T-helper 1 cell treated with Interleukin-12 subunit alpha and Interleukin-12 subunit beta and Interleukin-4 antibody, amounts not matched to agents 30 μg/mL and 1 μg/mL, for 36 hours (primary cell): ENCODE data around the gene RUNX3.
"Not testable (repeated sequence)": the region's sequence is repeated elsewhere in the genome, so short reads cannot be mapped to it uniquely, and the experiment has no call there.

ENCODE experiments used
- H3K27ac Mint-ChIP-seq: one replicate; pipeline ENCODE4 v1.8.0; 2021; ENCODE audit warnings: mild to moderate bottlenecking, mixed read lengths
- H3K27me3 Mint-ChIP-seq: one replicate; pipeline ENCODE4 v1.8.0; 2021; ENCODE audit warnings: low read depth, mixed read lengths
- H3K36me3 Mint-ChIP-seq: one replicate; pipeline ENCODE4 v1.8.0; 2021; ENCODE audit warnings: low read depth, mixed read lengths
- H3K4me1 Mint-ChIP-seq: one replicate; pipeline ENCODE4 v1.8.0; 2021; ENCODE audit warnings: low read depth, mixed read lengths
- H3K4me3 Mint-ChIP-seq: one replicate; pipeline ENCODE4 v1.8.0; 2021; ENCODE audit warnings: mild to moderate bottlenecking, moderate library complexity, mixed read lengths
- H3K9me3 Mint-ChIP-seq: one replicate; pipeline ENCODE4 v1.8.0; 2021; ENCODE audit warnings: mixed read lengths

The RUNX3 gene

DNA sequence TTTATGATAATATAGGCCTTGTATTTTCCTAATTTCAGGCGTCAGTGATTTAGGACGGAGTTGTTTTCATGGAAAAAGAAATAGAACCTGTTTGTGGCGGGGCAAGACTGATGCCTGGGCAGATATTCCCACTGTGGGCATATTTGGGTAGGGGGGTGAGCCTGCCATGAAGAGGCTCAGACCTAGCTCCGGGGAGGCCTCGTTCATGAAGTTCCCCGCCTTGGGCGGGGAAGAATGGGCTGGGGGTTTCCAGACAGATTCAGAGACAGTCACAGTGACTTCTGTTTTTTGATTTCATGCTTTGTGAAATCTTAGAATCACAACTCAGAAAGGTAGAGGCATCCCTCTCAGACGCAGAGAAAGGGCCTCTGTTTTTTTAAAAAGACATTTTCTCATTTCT lies 36.1 kb downstream of the RUNX3 start:
- Mint-ChIP-seq H3K9me3 (peaks cover 20% of the 10 kb centered on the region), H3K27ac (no peak overlapping the region), H3K36me3 (peaks cover 12% of the 10 kb centered on the region), H3K4me1 (peaks cover 6% of the 10 kb centered on the region), H3K27me3 (no peaks in the 10 kb centered on the region), H3K4me3 (no peak overlapping the region)

GRCh38 chr1:24893431-24893830 lies 36.6 kb downstream of the RUNX3 start:
- Mint-ChIP-seq H3K4me1 (peaks cover 3% of the 10 kb centered on the region), H3K36me3 (peaks cover 12% of the 10 kb centered on the region), H3K9me3 (peaks cover 20% of the 10 kb centered on the region)

GRCh38 chr1:24892188-24893153 lies 37.6 kb downstream of the RUNX3 start:
- no peak overlapping the region for H3K27ac Mint-ChIP-seq
- peaks cover 3% of the 10 kb centered on the region for H3K27me3 Mint-ChIP-seq
- no peak overlapping the region for H3K4me3 Mint-ChIP-seq
- H3K4me1 Mint-ChIP-seq = no peaks in the 10 kb centered on the region
- H3K36me3 Mint-ChIP-seq = peaks cover 12% of the 10 kb centered on the region
- peaks cover 20% of the 10 kb centered on the region for H3K9me3 Mint-ChIP-seq

More at GRCh38 chr1:24893431-24893830, 36.6 kb downstream of the RUNX3 start:
- Mint-ChIP-seq H3K27me3 (no peaks in the 10 kb centered on the region), H3K27ac (no peak overlapping the region), H3K4me3 (no peak overlapping the region)

GRCh38 chr1:24891367-24891766 lies 38.7 kb downstream of the RUNX3 start:
- peaks cover 14% of the 10 kb centered on the region for H3K36me3 Mint-ChIP-seq

GRCh38 chr1:24890887-24891286 lies 39.2 kb downstream of the RUNX3 start:
- no peak overlapping the region for H3K4me3 Mint-ChIP-seq
- peaks cover 3% of the 10 kb centered on the region for H3K27me3 Mint-ChIP-seq
- peaks cover 20% of the 10 kb centered on the region for H3K9me3 Mint-ChIP-seq
- H3K36me3 Mint-ChIP-seq = peaks cover 14% of the 10 kb centered on the region
- H3K4me1 Mint-ChIP-seq = no peaks in the 10 kb centered on the region
- H3K27ac Mint-ChIP-seq = no peak overlapping the region

More at GRCh38 chr1:24891367-24891766, 38.7 kb downstream of the RUNX3 start:
- not testable (repeated sequence) for H3K27ac Mint-ChIP-seq, H3K27me3 Mint-ChIP-seq, H3K4me3 Mint-ChIP-seq, H3K4me1 Mint-ChIP-seq
- H3K9me3 Mint-ChIP-seq = peaks cover 20% of the 10 kb centered on the region

DNA sequence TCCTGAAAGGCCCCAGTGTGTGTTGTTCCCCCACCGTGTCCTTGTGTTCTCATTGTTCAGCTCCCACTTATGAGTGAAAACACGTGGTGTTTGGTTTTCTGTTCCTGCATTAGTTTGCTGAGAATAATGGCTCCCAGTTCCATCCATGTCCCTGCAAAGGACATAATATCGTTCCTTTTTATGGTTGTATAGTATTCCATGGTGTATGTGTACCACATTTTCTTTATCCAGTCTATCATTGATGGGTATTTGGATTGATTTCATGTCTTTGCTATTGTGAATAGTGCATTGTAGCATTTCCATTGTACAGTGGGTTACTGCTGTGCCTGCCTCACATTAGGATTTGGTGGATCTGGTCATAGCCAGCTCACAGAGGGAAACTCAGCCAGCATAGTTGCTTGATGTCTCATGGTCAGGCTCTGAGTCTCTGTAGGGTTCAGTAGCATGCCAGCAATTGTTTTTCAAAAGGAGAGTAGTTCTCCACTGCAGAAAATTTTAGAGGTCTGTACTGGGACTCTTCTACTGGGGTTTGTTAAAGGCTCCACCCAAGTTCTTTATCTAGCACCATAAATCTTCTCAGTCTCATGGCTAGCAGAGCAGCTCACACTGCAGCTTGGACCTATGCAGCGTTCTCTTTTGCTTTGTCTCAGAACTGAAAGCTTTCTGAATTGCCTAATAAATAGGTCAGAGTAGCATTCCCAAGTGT lies 41.0 kb downstream of the RUNX3 start:
- H3K27ac Mint-ChIP-seq = no peak overlapping the region

GRCh38 chr1:24888061-24888970 lies 41.8 kb downstream of the RUNX3 start:
- peaks cover 27% of the 10 kb centered on the region for H3K27me3 Mint-ChIP-seq
- no peak overlapping the region for H3K4me3 Mint-ChIP-seq
- no peak overlapping the region for H3K27ac Mint-ChIP-seq
- peaks cover 34% of the 10 kb centered on the region for H3K9me3 Mint-ChIP-seq
- peaks cover 16% of the 10 kb centered on the region for H3K36me3 Mint-ChIP-seq
- H3K4me1 Mint-ChIP-seq = no peaks in the 10 kb centered on the region

More for the DNA sequence above, 41.0 kb downstream of the RUNX3 start:
- Mint-ChIP-seq H3K27me3 (peaks cover 19% of the 10 kb centered on the region), H3K36me3 (peaks cover 19% of the 10 kb centered on the region), H3K9me3 (peaks cover 27% of the 10 kb centered on the region), H3K4me3 (no peak overlapping the region), H3K4me1 (no peaks in the 10 kb centered on the region)

GRCh38 chr1:24886241-24886640 lies 43.8 kb downstream of the RUNX3 start:
- H3K4me1 Mint-ChIP-seq = no peaks in the 10 kb centered on the region
- H3K27me3 Mint-ChIP-seq = peaks cover 44% of the 10 kb centered on the region
- no peak overlapping the region for H3K27ac Mint-ChIP-seq
- H3K36me3 Mint-ChIP-seq = peaks cover 6% of the 10 kb centered on the region
- no peak overlapping the region for H3K4me3 Mint-ChIP-seq
- peaks cover 24% of the 10 kb centered on the region for H3K9me3 Mint-ChIP-seq

GRCh38 chr1:24884751-24885150 lies 45.3 kb downstream of the RUNX3 start:
- Mint-ChIP-seq H3K27ac (no peak overlapping the region), H3K4me3 (no peak overlapping the region), H3K9me3 (peaks cover 19% of the 10 kb centered on the region), H3K36me3 (peaks cover 6% of the 10 kb centered on the region), H3K27me3 (peaks cover 59% of the 10 kb centered on the region), H3K4me1 (no peaks in the 10 kb centered on the region)

DNA sequence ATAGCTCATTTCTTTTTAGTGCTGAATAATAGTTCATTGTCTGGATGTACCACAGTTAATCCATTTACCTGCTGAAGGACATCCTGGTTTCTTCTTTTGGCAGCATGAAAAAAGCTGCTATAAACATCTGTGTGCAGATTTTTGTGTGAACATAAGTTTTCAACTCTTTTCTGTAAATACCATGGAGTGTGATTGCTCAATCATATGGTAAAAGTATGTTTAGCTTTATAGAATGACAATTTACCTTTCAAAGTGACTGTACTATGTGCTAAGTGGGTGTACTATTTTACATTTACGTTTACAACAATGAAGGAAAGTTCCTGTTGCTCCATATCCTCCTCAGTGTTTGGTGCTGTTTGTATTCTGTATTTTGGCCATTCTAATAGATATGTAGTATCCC lies 49.0 kb downstream of the RUNX3 start:
- Mint-ChIP-seq H3K4me1 (no peaks in the 10 kb centered on the region), H3K27ac (no peak overlapping the region), H3K36me3 (peaks cover 4% of the 10 kb centered on the region), H3K4me3 (no peak overlapping the region), H3K9me3 (peaks cover 19% of the 10 kb centered on the region), H3K27me3 (peaks cover 75% of the 10 kb centered on the region)

DNA sequence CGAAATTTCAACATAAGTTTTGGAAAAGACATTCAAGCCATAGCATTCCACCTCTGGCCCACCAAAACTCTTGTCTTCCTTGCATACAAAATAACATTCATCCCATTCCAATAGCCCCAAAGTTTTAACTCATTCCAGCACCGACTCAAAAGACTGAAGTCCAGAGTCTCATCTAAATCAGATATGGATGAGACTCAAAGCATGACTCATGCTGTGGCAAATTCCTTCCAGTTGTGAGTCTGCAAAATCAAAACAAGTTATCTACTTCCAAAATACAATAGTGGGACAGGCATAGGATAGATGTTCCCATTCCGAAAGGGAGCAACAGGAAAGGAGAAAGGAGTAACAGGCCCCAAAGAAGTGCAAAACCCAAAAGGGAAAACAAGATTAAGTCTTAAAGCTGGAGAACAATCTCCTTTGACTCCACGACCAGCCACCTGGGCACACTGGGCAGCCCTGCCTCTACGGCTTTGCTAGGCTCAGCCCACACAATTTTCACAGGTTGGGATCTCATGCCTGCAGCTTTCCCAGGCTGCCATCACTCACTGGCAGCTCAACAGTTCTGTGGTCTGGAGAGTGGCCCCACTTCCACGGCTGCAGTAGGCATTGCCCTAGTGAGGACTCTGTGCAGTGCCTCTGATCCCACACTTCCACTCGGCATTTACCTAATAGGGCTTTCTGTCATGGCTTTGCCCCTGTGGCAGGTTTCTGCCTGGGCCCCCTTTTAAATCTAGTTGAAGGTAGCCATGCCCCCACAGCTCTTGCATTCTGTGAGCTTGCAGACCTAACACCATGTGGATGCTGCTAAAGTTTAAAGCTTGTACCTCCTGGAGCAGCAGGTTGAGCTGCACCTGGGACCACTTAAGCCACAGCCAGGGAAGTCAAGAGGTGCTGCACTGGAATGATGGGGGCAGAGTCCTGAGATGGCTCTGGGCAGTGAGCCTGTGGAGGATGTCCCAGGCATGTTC lies 51.0 kb downstream of the RUNX3 start:
- Mint-ChIP-seq H3K27me3 (peaks cover 58% of the 10 kb centered on the region), H3K9me3 (peaks cover 11% of the 10 kb centered on the region), H3K36me3 (no peaks in the 10 kb centered on the region), H3K4me3 (no peak overlapping the region), H3K4me1 (no peaks in the 10 kb centered on the region), H3K27ac (no peak overlapping the region)

DNA sequence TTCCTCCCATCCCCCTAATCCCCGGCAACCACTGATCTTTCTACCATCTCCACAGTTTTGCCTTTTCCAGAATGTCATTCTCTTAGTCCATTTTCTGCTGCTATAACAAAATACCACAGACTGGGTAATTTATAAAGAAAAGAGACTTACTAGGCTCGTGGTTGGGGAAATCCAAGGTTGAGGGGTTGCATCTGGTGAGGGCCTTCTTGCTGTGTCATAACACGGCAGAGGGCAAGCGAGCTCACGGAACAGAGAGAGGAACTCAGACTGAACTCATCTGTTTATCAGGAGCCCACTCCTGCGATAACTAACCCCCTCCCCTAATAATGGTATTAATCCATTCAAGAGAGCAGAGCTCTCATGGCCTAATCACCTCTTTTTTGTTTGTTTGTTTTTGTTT lies 52.0 kb downstream of the RUNX3 start:
- H3K36me3 Mint-ChIP-seq = no peaks in the 10 kb centered on the region
- H3K9me3 Mint-ChIP-seq = peaks cover under 1% of the 10 kb centered on the region
- H3K27ac Mint-ChIP-seq = no peak overlapping the region
- H3K4me3 Mint-ChIP-seq = no peak overlapping the region
- peaks cover 48% of the 10 kb centered on the region for H3K27me3 Mint-ChIP-seq
- H3K4me1 Mint-ChIP-seq = no peaks in the 10 kb centered on the region

DNA sequence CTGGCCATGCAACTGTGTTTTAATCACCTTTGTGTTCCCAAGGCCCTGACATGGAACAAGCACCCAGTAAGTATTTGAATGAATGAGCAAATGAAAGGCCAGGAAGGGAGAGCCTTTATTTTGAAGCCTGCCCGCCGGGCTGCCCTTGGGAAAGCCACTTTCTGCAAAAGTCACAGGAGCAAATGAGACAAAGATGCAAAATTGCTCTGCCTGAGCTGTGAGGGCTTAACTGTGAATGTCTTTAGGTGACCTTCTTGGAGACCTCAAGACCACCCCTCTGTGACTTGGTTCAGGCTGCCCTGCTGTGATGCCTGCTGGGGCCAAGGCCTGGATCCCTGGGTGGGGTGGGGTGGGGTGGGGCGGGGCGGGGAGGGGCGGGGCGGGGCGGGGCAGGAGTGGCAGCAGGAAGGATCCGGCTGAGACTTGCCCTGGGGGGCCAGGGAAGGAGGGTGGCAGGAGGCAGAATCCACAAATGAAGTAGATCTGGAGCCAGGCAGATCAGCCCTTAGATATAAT lies 54.0 kb downstream of the RUNX3 start:
- Mint-ChIP-seq H3K27ac (no peak overlapping the region), H3K4me3 (no peak overlapping the region)

More for the DNA sequence above, 54.0 kb downstream of the RUNX3 start:
- H3K27me3 Mint-ChIP-seq = peaks cover 40% of the 10 kb centered on the region
- H3K9me3 Mint-ChIP-seq = no peaks in the 10 kb centered on the region
- no peaks in the 10 kb centered on the region for H3K36me3 Mint-ChIP-seq
- H3K4me1 Mint-ChIP-seq = peaks cover 2% of the 10 kb centered on the region
